NB4 (cell line): ENCODE data around the gene CES2.

Experiments used
- CTCF ChIP-seq: IDR thresholded peaks from one replicate; pipeline ENCODE4 v1.5.1; 2012; ENCODE audit warnings: low read depth, low read length
- MYC ChIP-seq: IDR thresholded peaks from 2 replicates; pipeline ENCODE4 v1.6.1; 2011; ENCODE audit warnings: low read depth, low read length
- POLR2A ChIP-seq: IDR thresholded peaks from 2 replicates; pipeline ENCODE4 v1.6.1; 2011; ENCODE audit warnings: mild to moderate bottlenecking; ENCODE audit not compliant: insufficient read length; ENCODE audit errors: extremely low read depth

DNA sequence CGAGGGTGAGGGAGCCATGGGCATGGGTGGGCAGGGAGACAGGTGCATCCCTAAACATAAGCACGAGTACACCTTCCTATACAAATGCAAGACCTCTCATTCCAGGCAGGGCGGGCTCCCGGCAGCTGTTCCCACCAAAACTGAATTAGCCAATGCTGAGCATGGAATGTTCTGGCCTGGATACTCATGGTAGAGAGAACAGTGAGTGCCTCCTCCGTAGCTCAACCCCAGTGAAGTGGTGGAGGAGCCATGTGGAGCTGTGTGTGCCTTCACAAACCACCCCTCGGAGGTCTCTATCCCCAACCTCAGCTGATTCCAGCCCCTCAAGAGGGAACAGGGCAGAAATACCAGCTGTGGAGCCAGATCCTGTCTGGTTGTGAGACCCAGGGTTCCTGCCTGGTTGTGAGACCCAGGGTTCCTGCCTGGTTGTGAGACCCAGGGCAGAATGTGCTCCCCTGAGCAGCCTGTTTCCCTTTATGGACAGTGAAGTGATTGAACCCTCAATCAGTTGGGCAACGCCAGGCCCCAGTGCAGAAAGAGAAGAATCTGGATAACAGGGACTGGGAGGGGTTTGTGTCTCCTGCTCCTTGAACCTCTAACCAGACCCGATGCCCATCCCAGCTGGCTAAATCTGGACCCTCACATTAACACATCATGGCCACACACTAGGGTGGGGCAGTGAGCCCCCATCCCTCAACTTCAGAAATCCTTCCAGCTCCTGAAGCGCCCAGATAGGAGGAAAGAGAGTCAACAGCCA is 14.2 kb upstream of the CES2 start:
- TF ChIP-seq CTCF, result no peak
- no peak for TF ChIP-seq POLR2A
- no peak for TF ChIP-seq MYC
